ENCODE data around the gene TSSK6.

Gene TSSK6

GRCh38 chr19:19546751-19547162, 31.4 kb upstream of the TSSK6 start:
- DNase-seq = no peak
- in situ Hi-C loops (cut with MboI; ENCODE audit: low pct_unique_long_range_greater_than_20kb, low sequenced_read_pairs) = loop anchor here (25.0 kb wide), 1 partner anchor 391 kb away; no protein-coding TSS in a partner anchor

- in situ Hi-C loops (cut with MboI; ENCODE audit: low pct_unique_long_range_greater_than_20kb, low sequenced_read_pairs) = loop anchor here (25.0 kb wide), 1 partner anchor 392 kb away; no protein-coding TSS in a partner anchor
- DNase-seq = no peak
Observed at GRCh38 chr19:19545707-19546106, 30.4 kb upstream of the TSSK6 start.

DNA sequence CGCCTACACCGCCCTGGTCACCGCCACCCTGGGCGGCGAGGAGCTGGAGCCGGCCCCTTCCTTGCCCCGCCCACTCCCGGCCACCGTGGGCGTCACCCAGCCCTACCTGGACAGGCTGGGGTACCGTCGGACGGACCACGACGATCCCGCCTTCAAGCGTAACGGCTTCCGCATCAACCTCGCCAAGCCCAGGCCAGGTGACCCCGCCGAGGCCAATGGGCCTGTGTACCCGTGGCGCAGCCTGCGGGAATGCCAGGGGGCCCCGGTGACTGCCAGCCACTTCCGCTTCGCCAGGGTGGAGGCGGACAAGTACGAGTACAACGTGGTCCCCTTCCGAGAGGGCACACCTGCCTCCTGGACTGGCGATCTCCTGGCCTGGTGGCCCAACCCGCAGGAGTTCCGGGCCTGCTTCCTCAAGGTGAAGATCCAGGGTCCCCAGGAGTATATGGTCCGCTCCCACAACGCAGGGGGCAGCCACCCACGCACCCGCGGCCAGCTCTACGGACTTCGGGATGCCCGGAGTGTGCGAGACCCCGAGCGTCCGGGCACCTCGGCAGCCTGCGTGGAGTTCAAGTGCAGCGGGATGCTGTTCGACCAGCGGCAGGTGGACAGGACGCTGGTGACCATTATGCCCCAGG, 29.7 kb upstream of the TSSK6 start:
- no peak for DNase-seq
- in situ Hi-C loops (cut with MboI; ENCODE audit: low pct_unique_long_range_greater_than_20kb, low sequenced_read_pairs) = loop anchor here (25.0 kb wide), 1 partner anchor 392 kb away; no protein-coding TSS in a partner anchor

DNA sequence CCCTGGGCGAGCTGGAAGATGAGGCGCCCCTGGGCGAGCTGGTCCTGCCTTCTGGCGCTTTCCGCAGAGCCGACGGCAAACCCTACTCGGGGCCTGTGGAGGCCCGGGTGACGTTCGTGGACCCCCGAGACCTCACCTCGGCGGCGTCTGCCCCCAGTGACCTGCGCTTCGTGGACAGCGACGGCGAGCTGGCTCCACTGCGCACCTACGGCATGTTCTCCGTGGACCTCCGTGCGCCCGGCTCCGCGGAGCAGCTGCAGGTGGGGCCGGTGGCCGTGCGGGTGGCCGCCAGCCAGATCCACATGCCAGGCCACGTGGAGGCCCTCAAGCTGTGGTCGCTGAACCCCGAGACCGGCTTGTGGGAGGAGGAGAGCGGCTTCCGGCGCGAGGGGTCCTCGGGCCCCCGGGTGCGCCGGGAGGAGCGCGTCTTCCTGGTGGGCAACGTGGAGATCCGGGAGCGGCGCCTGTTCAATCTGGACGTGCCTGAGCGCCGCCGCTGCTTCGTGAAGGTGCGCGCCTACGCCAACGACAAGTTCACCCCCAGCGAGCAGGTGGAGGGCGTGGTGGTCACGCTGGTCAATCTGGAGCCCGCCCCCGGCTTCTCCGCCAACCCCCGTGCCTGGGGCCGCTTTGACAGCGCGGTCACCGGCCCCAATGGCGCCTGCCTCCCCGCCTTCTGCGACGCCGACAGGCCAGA, 29.1 kb upstream of the TSSK6 start:
- DNase-seq = no peak
- in situ Hi-C loops (cut with MboI; ENCODE audit: low pct_unique_long_range_greater_than_20kb, low sequenced_read_pairs) = loop anchor here (25.0 kb wide), 1 partner anchor 393 kb away; no protein-coding TSS in a partner anchor

DNA sequence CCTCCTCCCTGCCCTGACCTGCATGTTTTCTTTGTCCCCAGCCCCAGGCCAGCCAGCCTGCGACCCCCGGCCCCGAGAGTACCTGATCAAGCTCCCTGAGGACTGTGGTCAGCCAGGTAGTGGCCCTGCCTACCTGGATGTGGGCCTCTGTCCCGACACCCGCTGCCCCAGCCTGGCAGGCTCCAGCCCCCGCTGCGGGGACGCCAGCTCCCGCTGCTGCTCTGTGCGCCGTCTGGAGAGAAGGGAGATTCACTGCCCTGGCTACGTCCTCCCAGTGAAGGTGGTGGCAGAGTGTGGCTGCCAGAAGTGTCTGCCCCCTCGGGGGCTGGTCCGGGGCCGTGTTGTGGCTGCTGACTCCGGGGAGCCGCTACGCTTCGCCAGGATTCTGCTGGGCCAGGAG, 28.3 kb upstream of the TSSK6 start:
- no peak for DNase-seq
- in situ Hi-C loops (cut with MboI; ENCODE audit: low pct_unique_long_range_greater_than_20kb, low sequenced_read_pairs) = loop anchor here (25.0 kb wide), 1 partner anchor 394 kb away; no protein-coding TSS in a partner anchor

- in situ Hi-C loops (cut with MboI; ENCODE audit: low pct_unique_long_range_greater_than_20kb, low sequenced_read_pairs) = loop anchor here (25.0 kb wide), 1 partner anchor 394 kb away; no protein-coding TSS in a partner anchor
- no peak for DNase-seq
Observed at GRCh38 chr19:19543101-19543500, 27.8 kb upstream of the TSSK6 start.

- no peak for DNase-seq
- in situ Hi-C loops (cut with MboI; ENCODE audit: low pct_unique_long_range_greater_than_20kb, low sequenced_read_pairs) = loop anchor here (25.0 kb wide), 1 partner anchor 395 kb away; no protein-coding TSS in a partner anchor
Observed at GRCh38 chr19:19542507-19542906, 27.2 kb upstream of the TSSK6 start.

GRCh38 chr19:19541616-19542015, 26.3 kb upstream of the TSSK6 start:
- DNase-seq = no peak
- in situ Hi-C loops (cut with MboI; ENCODE audit: low pct_unique_long_range_greater_than_20kb, low sequenced_read_pairs) = loop anchor here (25.0 kb wide), 1 partner anchor 396 kb away; no protein-coding TSS in a partner anchor

DNA sequence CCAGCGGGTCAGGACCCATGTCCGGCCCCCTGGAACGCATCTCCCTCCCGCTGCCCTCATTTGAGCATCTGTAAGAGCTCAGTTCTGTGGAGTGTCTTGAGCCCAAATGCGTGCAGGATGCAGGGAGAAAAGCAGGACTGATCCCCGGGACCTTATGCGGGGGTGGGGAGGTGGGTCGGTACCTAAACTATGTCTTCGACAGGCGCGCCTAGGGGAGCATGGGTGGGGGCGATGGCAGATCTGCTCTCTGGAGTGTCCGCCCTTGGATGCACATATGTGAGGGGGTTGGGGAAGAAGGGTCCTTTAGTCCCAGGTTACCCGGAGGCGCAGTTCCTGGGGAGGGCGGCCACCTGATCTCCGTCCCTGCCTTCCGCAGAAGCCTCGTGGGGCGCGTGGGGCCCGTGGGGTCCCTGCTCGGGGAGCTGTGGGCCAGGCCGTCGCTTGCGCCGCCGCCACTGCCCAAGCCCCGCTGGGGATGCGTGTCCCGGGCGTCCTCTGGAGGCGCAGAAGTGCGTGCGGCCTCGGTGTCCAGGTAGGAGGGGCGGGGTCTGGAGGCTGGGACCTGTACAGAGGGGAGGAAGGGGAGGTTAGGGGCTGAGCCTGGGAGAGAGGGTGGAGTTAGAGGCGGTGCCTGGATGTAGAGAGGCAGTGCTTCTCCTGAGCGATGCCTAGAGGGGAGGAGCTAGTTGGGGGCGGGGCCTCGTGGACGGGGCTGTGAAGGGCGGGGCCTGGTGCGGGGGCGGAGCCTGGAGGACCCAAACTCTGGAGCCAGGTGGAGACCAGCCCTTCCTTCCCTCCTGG, 25.6 kb upstream of the TSSK6 start:
- in situ Hi-C loops (cut with MboI; ENCODE audit: low pct_unique_long_range_greater_than_20kb, low sequenced_read_pairs) = loop anchor here (25.0 kb wide), 1 partner anchor 396 kb away; no protein-coding TSS in a partner anchor
- no peak for DNase-seq

GRCh38 chr19:19540064-19540714, 24.8 kb upstream of the TSSK6 start:
- in situ Hi-C loops (cut with MboI; ENCODE audit: low pct_unique_long_range_greater_than_20kb, low sequenced_read_pairs) = loop anchor here (25.0 kb wide), 1 partner anchor 397 kb away; no protein-coding TSS in a partner anchor
- DNase-seq = no peak

GRCh38 chr19:19539698-19540063, 24.3 kb upstream of the TSSK6 start:
- in situ Hi-C loops (cut with MboI; ENCODE audit: low pct_unique_long_range_greater_than_20kb, low sequenced_read_pairs) = loop anchor here (10.0 to 25.0 kb wide), 2 partner anchors 105 to 398 kb away; partner anchors contain the start of gene GMIP

GRCh38 chr19:19538785-19539166, 23.4 kb upstream of the TSSK6 start:
- DNase-seq = no peak
- in situ Hi-C loops (cut with MboI; ENCODE audit: low pct_unique_long_range_greater_than_20kb, low sequenced_read_pairs) = loop anchor here (10.0 to 25.0 kb wide), 2 partner anchors 106 to 399 kb away; partner anchors contain the start of gene GMIP

More at GRCh38 chr19:19539698-19540063, 24.3 kb upstream of the TSSK6 start:
- DNase-seq = no peak

GRCh38 chr19:19538061-19538784, 22.9 kb upstream of the TSSK6 start, which contains the start of gene CILP2:
Gene CILP2 (plus strand): TSS chr19:19538265. CDS start chr19:19538350, 85 bp downstream.
- DNase-seq = no peak
- in situ Hi-C loops (cut with MboI; ENCODE audit: low pct_unique_long_range_greater_than_20kb, low sequenced_read_pairs) = loop anchor here (10.0 to 25.0 kb wide), 2 partner anchors 107 to 399 kb away; partner anchors contain the start of gene GMIP

DNA sequence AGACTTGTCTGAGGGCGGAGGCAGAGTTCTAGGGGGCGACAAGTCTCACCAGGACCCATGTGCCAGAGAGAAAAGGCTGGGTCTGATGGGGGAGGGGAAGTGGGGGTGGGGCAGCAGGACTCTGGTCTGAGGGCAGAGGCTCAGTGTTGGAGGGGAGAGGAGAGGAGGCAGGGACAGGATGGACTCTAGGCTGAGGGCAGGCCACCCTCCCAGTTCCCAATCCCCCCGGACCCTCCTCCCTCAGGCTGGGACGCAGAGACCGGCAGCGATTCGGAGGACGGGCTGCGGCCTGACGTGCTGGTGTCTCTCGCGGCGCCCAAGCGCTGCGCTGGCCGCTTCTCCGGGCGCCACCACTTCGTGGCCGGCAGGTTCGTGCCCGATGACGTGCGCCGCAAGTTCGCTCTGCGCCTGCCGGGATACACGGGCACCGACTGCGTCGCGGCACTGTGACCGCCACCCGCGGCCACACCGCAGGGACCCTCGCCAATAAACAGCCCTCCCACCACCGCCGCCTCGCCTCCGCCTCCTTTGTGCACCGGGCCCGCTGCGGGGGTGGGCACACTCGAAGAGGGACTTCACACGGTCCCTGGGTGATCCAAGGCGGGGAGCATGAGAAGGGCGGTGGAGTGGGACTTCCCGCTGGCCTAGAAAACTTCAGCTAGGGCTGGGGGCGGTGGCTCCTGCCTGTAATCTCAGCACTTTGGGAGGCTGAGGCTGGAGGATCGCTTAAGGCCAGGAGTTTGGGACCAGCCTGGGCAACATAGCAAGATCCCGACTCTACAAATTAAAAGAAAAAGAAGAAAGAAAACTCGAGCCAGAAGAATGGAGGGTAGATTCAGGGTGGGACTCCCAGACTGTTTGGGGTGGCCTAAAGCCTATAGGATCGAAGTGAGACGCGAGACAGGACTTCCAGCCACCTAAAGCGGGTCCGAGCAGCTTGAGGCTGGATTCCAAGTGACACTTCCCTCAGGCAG, 22.0 kb upstream of the TSSK6 start:
- in situ Hi-C loops (cut with MboI; ENCODE audit: low pct_unique_long_range_greater_than_20kb, low sequenced_read_pairs) = loop anchor here (10.0 to 25.0 kb wide), 2 partner anchors 107 to 400 kb away; partner anchors contain the start of gene GMIP
- no peak for DNase-seq

DNA sequence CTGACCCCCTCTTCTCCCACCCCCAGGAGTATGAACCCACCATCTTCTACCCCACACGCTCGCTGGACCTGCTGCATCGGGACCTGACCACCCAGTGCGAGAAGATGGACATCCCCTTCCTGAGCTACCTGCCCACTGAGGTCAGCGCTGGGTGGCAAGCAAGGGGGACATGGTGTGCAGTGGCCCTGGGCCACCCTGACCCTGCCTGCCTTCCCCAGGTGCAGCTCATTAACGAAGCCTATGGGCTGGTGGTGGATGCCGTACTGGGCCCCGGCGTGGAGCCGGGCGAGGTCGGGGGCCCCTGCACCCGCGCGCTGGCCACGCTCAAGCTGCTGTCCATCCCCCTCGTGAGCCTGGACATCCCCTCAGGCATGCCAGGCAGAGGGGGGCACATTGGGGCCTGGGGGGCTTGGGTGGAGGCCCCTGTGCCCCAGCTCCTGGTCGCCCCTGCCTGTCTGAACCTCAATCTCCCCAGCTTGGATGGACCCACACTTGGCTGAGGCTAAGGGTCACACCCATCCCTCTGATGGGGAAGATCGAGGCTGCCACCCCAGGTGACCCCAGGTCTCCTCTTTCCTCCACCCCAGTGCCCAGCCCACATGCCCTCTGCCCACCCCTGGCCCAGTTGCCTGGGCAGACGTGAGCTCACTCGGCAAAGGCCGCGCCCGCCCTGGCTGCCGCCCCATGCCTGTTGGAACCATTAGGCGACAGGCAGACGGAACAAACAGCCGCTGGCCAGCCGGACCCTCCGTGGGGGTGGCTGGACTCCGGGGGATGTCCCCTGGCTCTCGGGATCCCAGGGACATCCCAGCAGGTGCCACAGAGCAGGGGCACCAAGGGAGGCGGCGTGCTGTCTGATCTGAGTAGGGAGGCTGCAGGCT, 20.2 kb upstream of the TSSK6 start:
- no peak for DNase-seq
- in situ Hi-C loops (cut with MboI; ENCODE audit: low pct_unique_long_range_greater_than_20kb, low sequenced_read_pairs) = loop anchor here (10.0 to 25.0 kb wide), 2 partner anchors 109 to 402 kb away; partner anchors contain the start of gene GMIP

Data from KBM-7 (cell line).